Lung (tissue), 12 donors: ENCODE results near the gene EPM2A. TPM values are rescaled to one million over a fixed set of nuclear protein-coding genes. Genes with fewer than 3 reads are reported as not detected.

Source experiments
- ATAC-seq: fragments of 200-7000 bp; cut with Tn5 transposase; one replicate; pipeline ENCODE4 v1.9.1; 2020; ENCODE audit warnings: moderate number of reproducible peaks; ENCODE audit not compliant: insufficient read depth, low FRiP score
- DNase-seq, 3 donors: peaks; one replicate each; pipeline ENCODE4 v3.0.0-alpha.2; 2013 to 2017
- H3K27ac ChIP-seq, 2 donors: one replicate each; pipeline ENCODE4 v1.5.1; 2013; ENCODE audit warnings: mild to moderate bottlenecking in 2 of 2, moderate library complexity in 2 of 2, control low read depth in 1 of 2, inconsistent platforms in 1 of 2, low read depth in 1 of 2, low read length in 1 of 2
- H3K27me3 ChIP-seq, 3 donors: one replicate each; pipeline ENCODE4 v1.5.1; 2013; ENCODE audit warnings: low read length in 2 of 3; ENCODE audit not compliant: control insufficient read depth in 3 of 3, insufficient read depth in 3 of 3
- H3K36me3 ChIP-seq, 4 donors: one replicate each; pipeline ENCODE4 v1.5.1; 2013; ENCODE audit warnings: low read length in 4 of 4, mild to moderate bottlenecking in 1 of 4, moderate library complexity in 1 of 4; ENCODE audit not compliant: control insufficient read depth in 4 of 4, insufficient read depth in 4 of 4
- H3K4me1 ChIP-seq, 5 donors: one replicate each; pipeline ENCODE4 v1.5.1; 2013; ENCODE audit warnings: low read length in 5 of 5, mild to moderate bottlenecking in 2 of 5, moderate library complexity in 1 of 5; ENCODE audit not compliant: control insufficient read depth in 5 of 5, insufficient read depth in 5 of 5
- H3K4me3 ChIP-seq: one replicate; pipeline ENCODE4 v1.5.1; 2013; ENCODE audit warnings: mild to moderate bottlenecking, control low read depth, moderate library complexity
- H3K9ac ChIP-seq, 2 donors: one replicate each; pipeline ENCODE4 v1.5.1; 2013; ENCODE audit warnings: low read length in 2 of 2, control low read depth in 1 of 2; ENCODE audit not compliant: insufficient read depth in 1 of 2
- H3K9me3 ChIP-seq, 4 donors: one replicate each; pipeline ENCODE4 v1.5.1; 2013; ENCODE audit warnings: low read length in 3 of 4, mild to moderate bottlenecking in 1 of 4, moderate library complexity in 1 of 4; ENCODE audit not compliant: control insufficient read depth in 4 of 4, insufficient read depth in 3 of 4
- WGBS, 2 donors: extraction: QIAGEN DNeasy Blood & Tissue Kit; methylation state at CpG; one replicate each; pipeline ENCODE4 v1.1.7; 2013; 5-methylcytosine and 5-hydroxymethylcytosine counted together
- polyA plus RNA-seq, 2 donors: library from polyadenylated mRNA; stranded (reverse); fragments of 200-250 nt; gene quantifications; one replicate each; pipeline ENCODE4 v1.2.1, GENCODE V29; 2013
- total RNA-seq, 2 donors: library from RNA; depleted of rRNA in 1 of 2; stranded (reverse); fragments of >200 nt in 1 of 2; gene quantifications; one replicate each; pipeline ENCODE4 v1.2.1, GENCODE V29; 2014 to 2021
- TF ChIP-seq, protein P1 (sequence below): IDR thresholded peaks from 2 replicates; pipeline ENCODE4 v1.5.1; 2012; ENCODE audit warnings: mild to moderate bottlenecking; ENCODE audit errors: control extremely low read depth, extremely low read depth
- donor health status: control.
- donor health status: control.
- donor health status: Bipolar disorder and iron deficiency.
- donor health status: healthy.
- donor health status: DM: yes; HTN: yes; CAD: no.

EPM2A gene
- total and polyA plus RNA-seq, 4 donors = 2.8 to 13.3 (median 5.0) TPM

- DNase-seq (no peak), ATAC-seq (no peak)
- H3K4me3 ChIP-seq = no peak overlapping the region
- H3K27ac ChIP-seq = no peak overlapping the region
- WGBS, 2 donors = 74 to 82% methylated on average over 2 of the region's 2 CpGs
- no peaks in the 10 kb centered on the region for H3K27me3 ChIP-seq
- H3K36me3 ChIP-seq = peaks cover 0 to 2% (median 0%) of the 10 kb centered on the region in 4 donors
- peaks cover 0 to 5% (median 0%) of the 10 kb centered on the region in 5 donors for H3K4me1 ChIP-seq
- H3K9me3 ChIP-seq = no peaks in the 10 kb centered on the region
- H3K9ac ChIP-seq = no peak overlapping the region
- TF ChIP-seq, protein P1, sequence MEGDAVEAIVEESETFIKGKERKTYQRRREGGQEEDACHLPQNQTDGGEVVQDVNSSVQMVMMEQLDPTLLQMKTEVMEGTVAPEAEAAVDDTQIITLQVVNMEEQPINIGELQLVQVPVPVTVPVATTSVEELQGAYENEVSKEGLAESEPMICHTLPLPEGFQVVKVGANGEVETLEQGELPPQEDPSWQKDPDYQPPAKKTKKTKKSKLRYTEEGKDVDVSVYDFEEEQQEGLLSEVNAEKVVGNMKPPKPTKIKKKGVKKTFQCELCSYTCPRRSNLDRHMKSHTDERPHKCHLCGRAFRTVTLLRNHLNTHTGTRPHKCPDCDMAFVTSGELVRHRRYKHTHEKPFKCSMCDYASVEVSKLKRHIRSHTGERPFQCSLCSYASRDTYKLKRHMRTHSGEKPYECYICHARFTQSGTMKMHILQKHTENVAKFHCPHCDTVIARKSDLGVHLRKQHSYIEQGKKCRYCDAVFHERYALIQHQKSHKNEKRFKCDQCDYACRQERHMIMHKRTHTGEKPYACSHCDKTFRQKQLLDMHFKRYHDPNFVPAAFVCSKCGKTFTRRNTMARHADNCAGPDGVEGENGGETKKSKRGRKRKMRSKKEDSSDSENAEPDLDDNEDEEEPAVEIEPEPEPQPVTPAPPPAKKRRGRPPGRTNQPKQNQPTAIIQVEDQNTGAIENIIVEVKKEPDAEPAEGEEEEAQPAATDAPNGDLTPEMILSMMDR = no peak
Observed at GRCh38 chr6:145685932-145686331, 49.4 kb downstream of the EPM2A start.

GRCh38 chr6:145681965-145682364 lies 53.4 kb downstream of the EPM2A start:
- H3K27me3 ChIP-seq = no peaks in the 10 kb centered on the region
- H3K36me3 ChIP-seq = peaks cover 0 to 2% (median 0%) of the 10 kb centered on the region in 4 donors
- peaks cover 0 to 3% (median 0%) of the 10 kb centered on the region in 5 donors for H3K4me1 ChIP-seq
- H3K27ac ChIP-seq = no peak overlapping the region
- no peak overlapping the region for H3K4me3 ChIP-seq
- no peak overlapping the region for H3K9ac ChIP-seq
- TF ChIP-seq, protein P1 = no peak
- 83 to 91% methylated on average over 9 of the region's 9 CpGs for WGBS, 2 donors
- DNase-seq (no peak), ATAC-seq (no peak)
- H3K9me3 ChIP-seq = no peaks in the 10 kb centered on the region

GRCh38 chr6:145673504-145673903 lies 61.8 kb downstream of the EPM2A start:
- no peaks in the 10 kb centered on the region for H3K9me3 ChIP-seq
- H3K36me3 ChIP-seq = peaks cover 0 to 4% (median 0%) of the 10 kb centered on the region in 4 donors
- no peaks in the 10 kb centered on the region for H3K27me3 ChIP-seq
- no peak overlapping the region for H3K9ac ChIP-seq
- no peak for DNase-seq
- 91 to 96% methylated on average over 5 of the region's 5 CpGs for WGBS, 2 donors
- no peak overlapping the region for H3K27ac ChIP-seq
- TF ChIP-seq, protein P1 = no peak
- H3K4me3 ChIP-seq = no peak overlapping the region
- ATAC-seq = no peak
- H3K4me1 ChIP-seq = peaks cover 0 to 3% (median 0%) of the 10 kb centered on the region in 5 donors

DNA sequence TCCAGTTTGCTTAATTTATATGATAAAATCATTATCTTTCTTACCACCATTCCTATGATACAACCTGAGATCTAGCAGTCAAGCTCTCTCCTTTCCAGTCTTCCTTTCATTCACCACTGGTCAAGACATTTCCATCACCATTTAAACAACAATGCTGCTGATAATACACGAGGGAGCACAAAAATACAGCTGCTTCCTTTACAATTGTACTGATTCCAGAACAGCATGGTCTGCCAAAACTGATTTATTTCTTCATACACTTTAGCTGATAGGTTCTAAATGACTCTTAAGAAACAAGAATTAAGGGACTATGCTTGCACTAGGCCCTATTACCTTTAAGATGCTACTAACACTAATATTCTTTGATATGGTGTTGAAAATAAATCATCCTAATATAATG lies 65.0 kb downstream of the EPM2A start:
- no peak overlapping the region for H3K27ac ChIP-seq
- H3K36me3 ChIP-seq = peaks cover 0 to 4% (median 0%) of the 10 kb centered on the region in 4 donors
- WGBS, 2 donors = 46 to 53% methylated on average over 1 of the region's 1 CpG
- TF ChIP-seq, protein P1 = no peak
- H3K4me1 ChIP-seq = peaks cover 0 to 3% (median 0%) of the 10 kb centered on the region in 5 donors
- H3K4me3 ChIP-seq = no peak overlapping the region
- no peak for ATAC-seq
- no peak overlapping the region for H3K9ac ChIP-seq
- H3K27me3 ChIP-seq = no peaks in the 10 kb centered on the region
- no peak for DNase-seq
- H3K9me3 ChIP-seq = no peaks in the 10 kb centered on the region
